HEK293T (cell line): ENCODE results near the gene CASKIN2.

Source experiments
- CTCF ChIA-PET: fragments of 350-600 bp; formaldehyde crosslinking; extraction: SDS; loops from one replicate; lab custom pipeline; 2021; ENCODE audit warnings: antibody characterized with exemption, inconsistent platforms; lab: Yijun Ruan, JAX
- POLR2A ChIA-PET: fragments of 350-600 bp; formaldehyde crosslinking; extraction: SDS; loops from one replicate; lab custom pipeline; 2020; ENCODE audit warnings: antibody characterized with exemption, inconsistent platforms; lab: Yijun Ruan, JAX
- DNase-seq: peaks from one replicate; pipeline ENCODE4 v3.0.0; 2012; ENCODE audit warnings: mixed read lengths; ENCODE audit errors: extremely low spot score
- ARNT ChIP-seq: fragments of 450-650 bp; IDR thresholded peaks from 2 replicates; pipeline ENCODE4 v1.6.1; 2017; ENCODE audit warnings: mild to moderate bottlenecking
- BHLHE40 ChIP-seq: fragments of 450-650 bp; IDR thresholded peaks from 2 replicates; pipeline ENCODE4 v1.6.1; 2016; ENCODE audit warnings: mild to moderate bottlenecking, moderate library complexity, borderline replicate concordance
- CTBP1 ChIP-seq: fragments of 450-650 bp; IDR thresholded peaks from 2 replicates; pipeline ENCODE4 v1.6.1; 2016; ENCODE audit warnings: borderline replicate concordance
- ELF4 ChIP-seq: fragments of 450-650 bp; IDR thresholded peaks from 2 replicates; pipeline ENCODE4 v1.6.1; 2017; ENCODE audit warnings: antibody characterized with exemption
- FOXA1 ChIP-seq: fragments of 450-650 bp; IDR thresholded peaks from 2 replicates; pipeline ENCODE4 v1.6.1; 2016; ENCODE audit warnings: mild to moderate bottlenecking
- FOXK2 ChIP-seq: fragments of 450-650 bp; IDR thresholded peaks from 2 replicates; pipeline ENCODE4 v1.6.1; 2016; ENCODE audit warnings: mild to moderate bottlenecking
- FOXM1 ChIP-seq: fragments of 450-650 bp; IDR thresholded peaks from 2 replicates; pipeline ENCODE4 v1.6.1; 2017; ENCODE audit warnings: mild to moderate bottlenecking, borderline replicate concordance
- HDGF ChIP-seq: fragments of 450-650 bp; IDR thresholded peaks from 2 replicates; pipeline ENCODE4 v1.6.1; 2017; ENCODE audit warnings: antibody characterized with exemption, borderline replicate concordance
- L3MBTL2 ChIP-seq: fragments of 450-650 bp; conservative IDR thresholded peaks from 2 replicates; pipeline ENCODE4 v1.6.1; 2016; ENCODE audit warnings: mild to moderate bottlenecking
- LEF1 ChIP-seq: fragments of 450-650 bp; IDR thresholded peaks from 2 replicates; pipeline ENCODE4 v1.6.1; 2017; ENCODE audit warnings: mild to moderate bottlenecking, borderline replicate concordance
- NFRKB ChIP-seq: fragments of 450-650 bp; IDR thresholded peaks from 2 replicates; pipeline ENCODE4 v1.6.1; 2016; ENCODE audit warnings: mild to moderate bottlenecking, moderate library complexity
- SP1 ChIP-seq: fragments of 450-650 bp; IDR thresholded peaks from 2 replicates; pipeline ENCODE4 v1.6.1; 2017
- SUZ12 ChIP-seq: fragments of 450-650 bp; IDR thresholded peaks from 2 replicates; pipeline ENCODE4 v1.6.1; 2016; ENCODE audit warnings: mild to moderate bottlenecking
- TARDBP ChIP-seq: fragments of 450-650 bp; IDR thresholded peaks from 2 replicates; pipeline ENCODE4 v1.6.1; 2016
- ZNF384 ChIP-seq: fragments of 450-650 bp; IDR thresholded peaks from 2 replicates; pipeline ENCODE4 v1.6.1; 2016
- TF ChIP-seq, protein P1 (sequence below): fragments of 450-650 bp; IDR thresholded peaks from 2 replicates; pipeline ENCODE4 v1.6.1; 2016

The CASKIN2 gene

DNA sequence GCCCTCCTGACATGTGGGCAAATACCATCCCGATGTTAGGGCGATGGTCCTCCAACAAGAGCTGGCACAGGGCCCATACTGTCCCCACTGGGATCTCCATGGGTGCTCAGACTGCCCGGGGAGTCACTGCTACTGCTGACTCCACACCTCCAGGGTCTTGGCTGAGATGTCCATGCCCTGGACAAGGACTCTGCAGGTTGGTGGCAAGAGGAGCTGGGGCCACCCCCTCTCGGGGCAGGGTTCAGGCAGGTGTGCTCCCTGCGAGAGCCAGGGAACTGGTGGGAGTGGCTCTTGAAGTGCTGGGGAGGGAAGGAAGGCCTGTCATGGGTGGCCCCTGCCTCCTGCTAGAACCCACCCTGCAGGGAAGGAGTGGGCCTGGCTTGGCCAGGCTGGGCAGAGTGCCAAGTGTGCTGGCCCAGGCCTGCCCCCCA is 6.4 kb downstream of the CASKIN2 start:
- CTCF ChIA-PET = interaction anchor here (0.5 to 0.6 kb wide), 2 partner anchors 10 to 68 kb away, joined by 3 read pairs; no protein-coding TSS in a partner anchor
- POLR2A ChIA-PET = interaction anchor here (0.7 to 1.5 kb wide), 3 partner anchors 23 to 271 kb away, joined by 3 to 5 read pairs (median 5); partner anchors contain the start of gene MIF4GD
- DNase-seq = no peak
- TF ChIP-seq FOXK2 (no peak), ARNT (no peak), FOXM1 (no peak), HDGF (no peak), LEF1 (no peak), CTBP1 (no peak), FOXA1 (no peak)
- TF ChIP-seq, protein P1, sequence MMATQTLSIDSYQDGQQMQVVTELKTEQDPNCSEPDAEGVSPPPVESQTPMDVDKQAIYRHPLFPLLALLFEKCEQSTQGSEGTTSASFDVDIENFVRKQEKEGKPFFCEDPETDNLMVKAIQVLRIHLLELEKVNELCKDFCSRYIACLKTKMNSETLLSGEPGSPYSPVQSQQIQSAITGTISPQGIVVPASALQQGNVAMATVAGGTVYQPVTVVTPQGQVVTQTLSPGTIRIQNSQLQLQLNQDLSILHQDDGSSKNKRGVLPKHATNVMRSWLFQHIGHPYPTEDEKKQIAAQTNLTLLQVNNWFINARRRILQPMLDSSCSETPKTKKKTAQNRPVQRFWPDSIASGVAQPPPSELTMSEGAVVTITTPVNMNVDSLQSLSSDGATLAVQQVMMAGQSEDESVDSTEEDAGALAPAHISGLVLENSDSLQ = no peak

DNA sequence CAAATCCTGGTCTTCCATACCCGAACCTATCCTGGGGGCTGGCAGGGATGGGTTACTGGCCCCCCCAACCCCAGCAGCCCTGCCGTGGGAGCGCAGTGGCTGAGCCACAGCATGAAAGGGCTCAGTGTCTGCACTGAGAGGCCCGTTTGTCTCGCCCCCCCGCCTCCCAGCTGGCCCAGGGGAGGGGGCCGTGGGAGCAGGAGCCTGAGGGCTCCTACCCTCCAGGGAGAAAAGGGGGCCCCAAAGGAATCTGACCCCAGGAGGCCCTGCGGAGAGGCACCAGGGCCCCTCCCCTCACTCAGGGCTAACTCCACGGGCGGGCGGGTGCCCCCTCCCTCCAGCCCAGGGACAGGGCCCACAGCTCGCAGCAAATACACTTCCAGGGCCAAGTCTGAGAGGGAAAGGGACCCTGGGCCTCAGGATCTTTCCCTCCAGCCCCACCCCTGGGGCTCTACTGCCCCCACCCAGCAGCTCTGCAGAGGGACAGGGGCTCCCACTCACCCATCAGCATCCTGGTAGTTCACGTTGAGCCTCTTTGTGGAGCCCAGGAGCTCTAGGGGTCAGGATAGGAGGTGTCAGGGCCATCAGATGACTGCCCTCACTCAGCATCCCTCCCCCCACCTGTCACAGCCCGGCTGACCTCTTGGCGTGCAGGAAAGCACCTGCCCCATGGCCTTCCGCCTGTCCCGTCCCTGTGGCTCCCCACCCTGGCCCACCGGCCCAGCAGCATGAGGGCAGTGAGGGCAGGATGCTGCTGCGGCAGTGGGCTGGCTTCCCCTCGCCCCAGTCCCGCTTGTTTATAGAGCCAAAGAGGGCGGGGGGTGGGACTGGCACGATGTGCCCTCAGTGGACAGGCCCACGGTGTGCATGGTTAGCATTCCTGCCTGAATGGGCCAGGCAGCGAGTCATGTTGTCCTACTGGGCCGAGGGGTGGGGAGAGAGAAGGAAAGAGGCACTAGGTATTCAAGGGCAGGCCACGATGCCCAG is 7.3 kb downstream of the CASKIN2 start:
- TF ChIP-seq LEF1 (no peak), FOXK2 (no peak), SUZ12 (no peak), TARDBP (no peak), SP1 (no peak), BHLHE40 (no peak), L3MBTL2 (no peak), HDGF (no peak), FOXA1 (no peak), FOXM1 (no peak), ZNF384 (no peak)
- DNase-seq = no peak
- POLR2A ChIA-PET = interaction anchor here (1.5 kb wide), 1 partner anchor 22 kb away, joined by 5 read pairs; no protein-coding TSS in a partner anchor
- CTCF ChIA-PET = no interaction called here

GRCh38 chr17:75506888-75507287 is 8.4 kb downstream of the CASKIN2 start:
- TF ChIP-seq LEF1 = no peak
- no peak for TF ChIP-seq FOXM1
- no peak for TF ChIP-seq HDGF
- TF ChIP-seq ARNT = no peak
- no peak for TF ChIP-seq SP1
- no peak for TF ChIP-seq FOXA1
- TF ChIP-seq TARDBP = no peak
- no peak for TF ChIP-seq SUZ12
- TF ChIP-seq ELF4 = no peak
- no peak for DNase-seq
- ChIA-PET CTCF (no interaction called here), POLR2A (no interaction called here)

DNA sequence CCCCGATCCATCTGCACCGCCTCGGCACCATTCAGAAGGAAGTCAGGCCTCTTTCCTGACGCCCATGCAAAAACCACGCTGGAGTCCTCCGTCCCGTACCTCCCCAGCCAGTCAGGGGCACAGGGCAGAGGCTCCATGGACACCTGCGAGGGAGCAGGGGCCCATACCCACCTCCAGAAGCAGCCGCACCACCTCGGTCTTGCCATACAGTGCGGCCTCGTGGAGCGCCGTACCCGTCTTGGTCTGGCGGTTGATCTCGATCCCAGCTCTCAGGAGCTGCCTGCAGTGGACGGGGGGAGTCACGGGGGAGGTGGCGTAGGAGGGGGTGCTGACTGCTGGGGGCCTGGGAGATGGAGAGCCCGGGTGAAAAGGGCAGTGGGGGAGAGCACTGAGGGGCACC is 9.2 kb downstream of the CASKIN2 start:
- POLR2A ChIA-PET = no interaction called here
- no peak for DNase-seq
- no peak for TF ChIP-seq ZNF384
- CTCF ChIA-PET = interaction anchor here (1.8 kb wide), 1 partner anchor 10 kb away, joined by 4 read pairs; the partner anchor contains the start of gene TSEN54

GRCh38 chr17:75505640-75506039 is 9.7 kb downstream of the CASKIN2 start:
- CTCF ChIA-PET = interaction anchor here (1.8 kb wide), 1 partner anchor 11 kb away, joined by 4 read pairs; the partner anchor contains the start of gene TSEN54
- DNase-seq = no peak
- POLR2A ChIA-PET = interaction anchor here (1.1 to 3.6 kb wide), 2 partner anchors 16 to 49 kb away, joined by 3 to 22 read pairs; partner anchors contain the start of gene TMEM94
- no peak for TF ChIP-seq ELF4
- TF ChIP-seq, protein P1 = no peak
- TF ChIP-seq BHLHE40 = no peak
- no peak for TF ChIP-seq CTBP1
- TF ChIP-seq ARNT = no peak
- no peak for TF ChIP-seq NFRKB
- TF ChIP-seq FOXM1 = no peak
- TF ChIP-seq L3MBTL2 = no peak
- TF ChIP-seq LEF1 = no peak
- TF ChIP-seq ZNF384 = no peak
- TF ChIP-seq SP1 = no peak
- no peak for TF ChIP-seq FOXA1
- TF ChIP-seq TARDBP = no peak
- TF ChIP-seq SUZ12 = no peak
- no peak for TF ChIP-seq FOXK2
- TF ChIP-seq HDGF = no peak

- TF ChIP-seq CTBP1 (no peak), NFRKB (no peak), L3MBTL2 (no peak), ARNT (no peak), ZNF384 (no peak), TARDBP (no peak), FOXM1 (no peak), ELF4 (no peak), FOXK2 (no peak), BHLHE40 (no peak), SUZ12 (no peak)
- TF ChIP-seq, protein P1 = no peak
- no peak for DNase-seq
- ChIA-PET POLR2A (interaction anchor here (1.1 to 3.6 kb wide), 2 partner anchors 16 to 48 kb away, joined by 3 to 22 read pairs; partner anchors contain the start of gene TMEM94), CTCF (interaction anchor here (0.7 to 1.8 kb wide), 2 partner anchors 11 to 33 kb away, joined by 3 to 4 read pairs; partner anchors contain the start of gene TSEN54)
Observed at GRCh38 chr17:75505152-75505409, 10.3 kb downstream of the CASKIN2 start.
